ENCODE results near the gene FAM174C.

GRCh38 chr19:1226227-1226518 lies 49.2 kb upstream of the FAM174C start:
- TF ChIP-seq CTCF (IDR thresholded peaks at IDR 0.05; ENCODE audit: insufficient read depth, low read length, poor library complexity, severe bottlenecking): no peak
- no peak for TF ChIP-seq EZH2phosphoT487 (conservative IDR thresholded peaks at IDR 0.05; ENCODE audit: low read length)
